Tibial nerve (tissue), 4 donors: Measurements from ENCODE around the gene AADAC. TPM values are rescaled to one million over a fixed set of nuclear protein-coding genes. Genes with fewer than 3 reads are reported as not detected.

Experiments used
- DNase-seq, 2 donors: peaks; one replicate each; pipeline ENCODE4 v3.0.0-alpha.2; 2019; ENCODE audit warnings: low spot score in 2 of 2
- H3K27ac ChIP-seq, 4 donors: fragments of 200-600 bp; sonication (generic) in 3 of 4; one replicate each; pipeline ENCODE4 v1.5.1; 2017 to 2019; ENCODE audit warnings: mild to moderate bottlenecking in 1 of 4
- H3K27me3 ChIP-seq, 2 donors: fragments of 200-600 bp; sonication (generic) in 1 of 2; one replicate each; pipeline versions ENCODE4 v1.5.1 to v1.6.0; 2017 to 2019
- H3K36me3 ChIP-seq, 3 donors: fragments of 200-600 bp; sonication (generic); one replicate each; pipeline ENCODE4 v1.5.1; 2018 to 2019
- H3K4me1 ChIP-seq, 4 donors: fragments of 200-600 bp; sonication (generic) in 3 of 4; one replicate each; pipeline ENCODE4 v1.5.1; 2017 to 2019
- H3K4me3 ChIP-seq, 4 donors: fragments of 200-600 bp; sonication (generic) in 3 of 4; one replicate each; pipeline ENCODE4 v1.5.1; 2017 to 2019; ENCODE audit warnings: mild to moderate bottlenecking in 1 of 4, moderate library complexity in 1 of 4
- H3K9me3 ChIP-seq, 4 donors: fragments of 200-600 bp; sonication (generic) in 3 of 4; one replicate each; pipeline ENCODE4 v1.5.1; 2017 to 2019
- CTCF ChIP-seq, 5 experiments: fragments of 200-600 bp in 3 of 5; fragments of 450-650 bp in 2 of 5; sonication (generic) in 3 of 5; IDR thresholded peaks; one replicate each; pipeline ENCODE4 v1.5.1; 2016 to 2019; ENCODE audit warnings: antibody characterized with exemption in 5 of 5, mild to moderate bottlenecking in 3 of 5, moderate library complexity in 2 of 5
- EP300 ChIP-seq, 2 donors: sonication (generic); formaldehyde crosslinking; IDR thresholded peaks; one replicate each; pipeline ENCODE4 v1.6.1; 2017; ENCODE audit warnings: antibody characterized with exemption in 2 of 2, mild to moderate bottlenecking in 1 of 2
- POLR2A ChIP-seq, 2 donors: fragments of 450-650 bp; IDR thresholded peaks; one replicate each; pipeline ENCODE4 v1.6.1; 2017; ENCODE audit warnings: antibody characterized with exemption in 2 of 2, mild to moderate bottlenecking in 2 of 2, moderate library complexity in 2 of 2
- WGBS, 2 donors: methylation state at CpG; one replicate each; pipeline ENCODE4 v1.1.5; 2018; 5-methylcytosine and 5-hydroxymethylcytosine counted together
- total RNA-seq, 4 donors: library from RNA; depleted of rRNA; stranded (reverse); fragments of >200 nt; gene quantifications; one replicate each; pipeline ENCODE4 v1.1.0, GENCODE V29; 2016

Gene AADAC
- total RNA-seq, 4 donors from 2014 or later: not detected

GRCh38 chr3:151769175-151769574, 44.7 kb upstream of the AADAC start:
- no peaks in the 10 kb centered on the region for H3K36me3 ChIP-seq
- H3K9me3 ChIP-seq: no peaks in the 10 kb centered on the region
- H3K27me3 ChIP-seq: no peaks in the 10 kb centered on the region
- 72 to 75% methylated on average over 2 of the region's 2 CpGs for WGBS, 2 donors
- no peak overlapping the region for H3K4me3 ChIP-seq
- DNase-seq: no peak
- H3K27ac ChIP-seq: peak overlapping the region in 2 of 4 donors; percentile 47 to 60
- no peak for TF ChIP-seq CTCF (IDR thresholded peaks at IDR 0.05)
- TF ChIP-seq POLR2A (IDR thresholded peaks at IDR 0.05): no peak
- no peak for TF ChIP-seq EP300 (IDR thresholded peaks at IDR 0.05)
- H3K4me1 ChIP-seq: peaks cover 0 to 50% (median 11%) of the 10 kb centered on the region in 4 donors

- Histone ChIP-seq H3K4me1 (peaks cover 0 to 61% (median 11%) of the 10 kb centered on the region in 4 donors), H3K27ac (peak overlapping the region; percentile 7 to 73 (median 58)), H3K27me3 (no peaks in the 10 kb centered on the region), H3K9me3 (no peaks in the 10 kb centered on the region), H3K36me3 (no peaks in the 10 kb centered on the region), H3K4me3 (no peak overlapping the region)
- TF ChIP-seq CTCF (IDR thresholded peaks at IDR 0.05) (no peak), POLR2A (IDR thresholded peaks at IDR 0.05) (no peak), EP300 (IDR thresholded peaks at IDR 0.05) (no peak)
- peak; percentile 31 to 46 for DNase-seq
- 6 to 11% methylated on average over 4 of the region's 4 CpGs for WGBS, 2 donors
Measured at GRCh38 chr3:151770956-151771355, 43.0 kb upstream of the AADAC start.

- TF ChIP-seq POLR2A (IDR thresholded peaks at IDR 0.05): no peak
- TF ChIP-seq CTCF (IDR thresholded peaks at IDR 0.05): no peak
- TF ChIP-seq EP300 (IDR thresholded peaks at IDR 0.05): no peak
- no peak for DNase-seq
- peaks cover 0 to 57% (median 11%) of the 10 kb centered on the region in 4 donors for H3K4me1 ChIP-seq
- no peaks in the 10 kb centered on the region for H3K27me3 ChIP-seq
- no peak overlapping the region for H3K4me3 ChIP-seq
- no peaks in the 10 kb centered on the region for H3K9me3 ChIP-seq
- no peaks in the 10 kb centered on the region for H3K36me3 ChIP-seq
- 92 to 97% methylated on average over 4 of the region's 4 CpGs for WGBS, 2 donors
- no peak overlapping the region for H3K27ac ChIP-seq
Measured at GRCh38 chr3:151772825-151773480, 41.0 kb upstream of the AADAC start.

GRCh38 chr3:151774235-151774634, 39.7 kb upstream of the AADAC start:
- 94 to 100% methylated on average over 1 of the region's 1 CpG for WGBS, 2 donors
- no peaks in the 10 kb centered on the region for H3K9me3 ChIP-seq
- TF ChIP-seq POLR2A (IDR thresholded peaks at IDR 0.05) (no peak), EP300 (IDR thresholded peaks at IDR 0.05) (no peak), CTCF (IDR thresholded peaks at IDR 0.05) (no peak)
- no peaks in the 10 kb centered on the region for H3K27me3 ChIP-seq
- H3K4me3 ChIP-seq: no peak overlapping the region
- H3K27ac ChIP-seq: no peak overlapping the region
- no peak for DNase-seq
- peaks cover 0 to 50% (median 11%) of the 10 kb centered on the region in 4 donors for H3K4me1 ChIP-seq
- no peaks in the 10 kb centered on the region for H3K36me3 ChIP-seq

- no peak for TF ChIP-seq POLR2A (IDR thresholded peaks at IDR 0.05)
- no peak for TF ChIP-seq EP300 (IDR thresholded peaks at IDR 0.05)
- no peak for TF ChIP-seq CTCF (IDR thresholded peaks at IDR 0.05)
- H3K36me3 ChIP-seq: no peaks in the 10 kb centered on the region
- H3K27me3 ChIP-seq: no peaks in the 10 kb centered on the region
- DNase-seq: no peak
- H3K9me3 ChIP-seq: no peaks in the 10 kb centered on the region
- peaks cover 0 to 45% (median 11%) of the 10 kb centered on the region in 4 donors for H3K4me1 ChIP-seq
- H3K27ac ChIP-seq: no peak overlapping the region
- no peak overlapping the region for H3K4me3 ChIP-seq
Measured at GRCh38 chr3:151774910-151775309, 39.0 kb upstream of the AADAC start.
